Measurements from ENCODE around the gene C1orf50. TPM values are rescaled to one million over a fixed set of nuclear protein-coding genes. Genes with fewer than 3 reads are reported as not detected.

C1orf50 gene
- 13.6 TPM for total RNA-seq

GRCh38 chr1:42766741-42767509, at the start of gene C1orf50, which contains the start of gene P3H1:
C1orf50 (plus strand) TSS chr1:42767249; CDS start chr1:42767312, 63 bp downstream.
P3H1 (minus strand) TSS chr1:42767028; CDS start chr1:42766971, 57 bp downstream.

GRCh38 chr1:42739753-42740700, 27.0 kb upstream of the C1orf50 start, which contains the start of gene CLDN19:
CLDN19 (minus strand) TSS chr1:42740236; CDS start chr1:42740063, 173 bp downstream.

GRCh38 chr1:42784946-42785693, 18.1 kb downstream of the C1orf50 start, which contains the start of gene TMEM269:
TMEM269 (plus strand) TSS chr1:42784991; CDS start chr1:42789894, 4,903 bp downstream.

GRCh38 chr1:42816585-42817439, 49.8 kb downstream of the C1orf50 start, which contains the start of the genes ERMAP and SVBP:
ERMAP (plus strand) TSS chr1:42817122; CDS start chr1:42830449, 13,327 bp downstream.
SVBP (minus strand) TSS chr1:42817397; CDS start chr1:42816544, 853 bp downstream.

Other genes starting within 250 kb of the C1orf50 start
- 20.1 TPM for gene PPIH, start 108.8 kb upstream of the C1orf50 start, total RNA-seq
- 1,293 TPM for gene YBX1, start 84.8 kb upstream of the C1orf50 start, total RNA-seq
- 1.2 TPM for gene CLDN19, start 27.0 kb upstream of the C1orf50 start, total RNA-seq
- 12.7 TPM for gene P3H1, start 221 bp upstream of the C1orf50 start, total RNA-seq
- gene TMEM269, start 17.7 kb downstream of the C1orf50 start, total RNA-seq, result 0.46 TPM
- gene ERMAP, start 49.9 kb downstream of the C1orf50 start, total RNA-seq, result 8.1 TPM
- 39.9 TPM for gene SVBP, start 50.1 kb downstream of the C1orf50 start, total RNA-seq
- 7.4 TPM for gene ZNF691, start 79.4 kb downstream of the C1orf50 start, total RNA-seq
- gene SLC2A1, start 191.6 kb downstream of the C1orf50 start, total RNA-seq, result 50.7 TPM